UCSD-AML1 (cell line): ENCODE data around the gene ESYT1.

ENCODE experiments used
- DNase-seq: peaks from one replicate; lab custom pipeline; 2025; ENCODE audit not compliant: unreplicated experiment; lab: John Stamatoyannopoulos, UW

ESYT1 gene

GRCh38 chr12:56127888-56128669, at the start of gene ESYT1:
ESYT1 (plus strand) TSS chr12:56128267; CDS start chr12:56128320, 53 bp downstream.
- DNase-seq, result peak; percentile 98

- DNase-seq, result no peak
Observed at GRCh38 chr12:56078427-56078826, 49.6 kb upstream of the ESYT1 start.

- peak; percentile 81 for DNase-seq
Observed at GRCh38 chr12:56078931-56079722, 48.9 kb upstream of the ESYT1 start.

GRCh38 chr12:56079723-56080555, 48.1 kb upstream of the ESYT1 start, which contains the start of gene ERBB3:
ERBB3 (plus strand) TSS chr12:56080165; CDS start chr12:56080301, 136 bp downstream.
- peak; percentile 34 for DNase-seq

GRCh38 chr12:56080556-56081138, 47.4 kb upstream of the ESYT1 start:
- DNase-seq, result no peak

GRCh38 chr12:56081393-56082347, 46.4 kb upstream of the ESYT1 start:
- DNase-seq, result no peak

GRCh38 chr12:56082382-56082781, 45.7 kb upstream of the ESYT1 start:
- no peak for DNase-seq

- DNase-seq, result no peak
Observed at GRCh38 chr12:56082967-56083366, 45.1 kb upstream of the ESYT1 start.

- peak; percentile 46 for DNase-seq
Observed at GRCh38 chr12:56084958-56085543, 43.0 kb upstream of the ESYT1 start.

- no peak for DNase-seq
Observed at GRCh38 chr12:56086096-56086495, 42.0 kb upstream of the ESYT1 start.

- no peak for DNase-seq
Observed at GRCh38 chr12:56086608-56087007, 41.5 kb upstream of the ESYT1 start.

GRCh38 chr12:56087220-56087619, 40.8 kb upstream of the ESYT1 start:
- no peak for DNase-seq

- DNase-seq, result no peak
Observed at GRCh38 chr12:56097738-56098137, 30.3 kb upstream of the ESYT1 start.

- no peak for DNase-seq
Observed at GRCh38 chr12:56098592-56098991, 29.5 kb upstream of the ESYT1 start.

GRCh38 chr12:56099787-56100186, 28.3 kb upstream of the ESYT1 start:
- DNase-seq, result no peak

GRCh38 chr12:56101045-56101444, 27.0 kb upstream of the ESYT1 start:
- no peak for DNase-seq

- DNase-seq, result no peak
Observed at GRCh38 chr12:56102683-56103065, 25.4 kb upstream of the ESYT1 start.

- DNase-seq, result no peak
Observed at GRCh38 chr12:56103066-56103711, 24.9 kb upstream of the ESYT1 start.

GRCh38 chr12:56103823-56104108, 24.3 kb upstream of the ESYT1 start:
- no peak for DNase-seq
